Right ventricle myocardium superior (tissue), 1 donor: Measurements from ENCODE around the gene ADM5. TPM values are rescaled to one million over a fixed set of nuclear protein-coding genes. Genes with fewer than 3 reads are reported as not detected.
"Not testable (repeated sequence)": the region's sequence is repeated elsewhere in the genome, so short reads cannot be mapped to it uniquely, and the experiment has no call there.

Source experiments
- ATAC-seq: fragments of 200-7000 bp; cut with Tn5 transposase; one replicate; pipeline ENCODE4 v1.9.1; 2020; ENCODE audit warnings: mild to moderate bottlenecking; ENCODE audit not compliant: poor library complexity
- DNase-seq: peaks from one replicate; pipeline ENCODE4 v3.0.0-alpha.2; 2020
- intact Hi-C: fragments of 100-400 bp; cut with DNase I; formaldehyde crosslinking; loops from one replicate; pipeline ENCODE4 v1.11.2; 2022
- total RNA-seq: library from RNA; stranded (reverse); fragmentation: NEBNext Ultra II Directional; extraction: Animal tissue kit (Norgen Biotek cat#: 25700); gene quantifications from one replicate; pipeline ENCODE4 v1.2.1, GENCODE V29; 2021
- donor health status: DM: no; HTN: yes; CAD: no; lungs with severe emphysema.

ADM5 gene
- total RNA-seq, 1 donor from 2014 or later: 0.67 TPM

DNA sequence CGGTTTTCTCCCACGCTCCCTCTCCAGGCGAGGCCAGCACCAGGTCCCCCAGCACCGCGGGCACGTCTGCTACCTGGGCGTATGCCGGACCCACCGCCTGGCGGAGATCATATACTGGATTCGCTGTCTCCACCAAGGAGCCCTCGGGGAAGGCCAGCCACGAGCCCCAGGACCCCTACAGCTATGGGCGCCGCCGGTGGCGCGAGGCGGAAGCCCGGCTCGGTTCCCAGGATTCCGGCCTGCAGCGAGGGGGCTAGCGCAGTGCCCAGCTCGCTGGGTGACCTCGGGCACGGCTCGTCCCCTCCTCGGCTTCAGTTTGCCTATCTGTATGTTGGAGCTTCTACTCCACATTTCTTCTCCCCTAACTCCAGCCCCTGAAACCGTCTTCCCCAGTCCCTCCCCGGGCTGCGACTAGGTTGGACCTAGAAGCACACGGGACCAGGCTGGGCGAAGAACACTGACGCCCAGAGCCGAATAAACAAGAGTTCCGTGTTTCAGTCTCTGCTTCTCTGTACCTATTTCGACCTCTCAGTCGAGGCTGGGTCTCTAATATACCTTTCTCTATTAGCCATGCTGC is 773 bp downstream of the ADM5 start:
- intact Hi-C loops: no loop called here
- DNase-seq (no peak), ATAC-seq (peak; percentile 5)

DNA sequence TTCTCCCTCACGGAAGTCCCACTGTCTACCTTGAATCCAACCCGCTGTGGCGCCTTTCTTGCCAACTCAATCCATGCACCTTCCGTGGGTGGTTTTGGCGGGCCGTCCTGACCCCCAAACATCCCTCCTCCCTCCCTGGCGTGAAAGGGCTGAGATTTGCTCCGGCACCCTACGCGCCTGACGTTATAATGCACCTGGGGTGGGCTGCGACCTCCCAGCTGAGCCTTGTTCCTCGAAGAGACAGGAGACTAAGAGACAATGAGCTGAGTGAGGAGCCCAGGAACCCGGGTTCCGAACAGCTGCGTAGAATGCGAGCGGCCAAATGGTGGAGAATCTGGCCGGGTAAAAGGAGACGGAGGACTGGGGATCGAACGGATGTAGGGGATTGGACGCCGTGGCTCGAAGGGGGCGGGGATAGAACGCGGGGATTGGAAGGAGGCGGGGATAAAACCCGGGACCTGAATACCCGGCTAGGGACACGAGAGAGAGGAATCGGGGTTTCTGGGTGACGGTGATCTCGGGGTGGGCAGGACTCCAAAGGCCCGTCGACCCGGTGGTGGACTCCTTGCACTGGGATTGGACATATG is 1.4 kb downstream of the ADM5 start, which contains the start of gene CPT1C:
CPT1C (plus strand) TSS at position 461 of the 587 bp plus-strand sequence. CDS start 1,137 bp downstream, outside the sequence.
- peak; percentile 85 for ATAC-seq
- intact Hi-C loops: no loop called here
- peak; percentile 85 for DNase-seq

DNA sequence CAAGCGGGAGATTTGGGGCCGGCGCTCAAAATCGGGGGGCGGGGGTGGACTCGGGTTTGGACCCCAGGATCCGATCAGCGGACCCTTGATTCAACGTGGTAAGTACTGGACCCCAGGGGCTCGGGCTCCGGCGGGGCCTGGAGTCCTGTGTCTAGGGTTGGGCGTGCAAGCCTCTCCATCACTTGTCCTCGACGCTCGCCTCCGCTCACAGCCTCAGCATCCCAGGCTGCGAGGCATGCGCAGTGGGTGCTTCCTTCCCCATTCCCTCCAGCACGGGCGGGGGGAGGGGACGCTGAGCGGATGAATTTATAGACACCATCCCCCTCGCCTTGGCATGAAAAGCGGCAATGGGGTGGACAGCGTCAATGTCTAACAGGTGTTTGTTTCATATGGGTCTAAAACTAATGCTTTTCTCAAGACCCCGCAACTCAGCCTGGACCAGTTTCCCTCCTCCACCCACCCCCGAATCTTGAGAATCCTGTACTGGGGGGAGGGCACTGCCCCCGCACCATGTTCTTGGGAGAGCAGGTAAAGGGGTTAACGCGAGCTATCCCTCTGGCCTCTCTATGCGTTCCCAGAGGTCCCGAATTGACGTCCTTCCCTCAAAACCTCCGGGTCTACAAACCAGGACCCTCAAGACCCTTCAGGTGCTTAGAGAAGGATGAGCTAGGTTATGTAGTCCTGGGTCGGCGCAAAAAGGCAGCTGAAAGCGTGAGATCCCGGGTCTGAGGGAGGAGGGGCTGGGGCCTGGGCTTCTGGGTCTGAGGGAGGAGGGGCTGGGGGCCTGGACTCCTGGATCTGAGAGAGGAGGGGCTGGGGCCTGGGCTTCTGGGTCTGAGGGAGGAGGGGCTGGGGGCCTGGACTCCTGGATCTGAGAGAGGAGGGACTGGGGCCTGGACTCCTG is 2.1 kb downstream of the ADM5 start:
- peak; percentile 52 for ATAC-seq
- DNase-seq: peak; percentile 80
- intact Hi-C loops: no loop called here

DNA sequence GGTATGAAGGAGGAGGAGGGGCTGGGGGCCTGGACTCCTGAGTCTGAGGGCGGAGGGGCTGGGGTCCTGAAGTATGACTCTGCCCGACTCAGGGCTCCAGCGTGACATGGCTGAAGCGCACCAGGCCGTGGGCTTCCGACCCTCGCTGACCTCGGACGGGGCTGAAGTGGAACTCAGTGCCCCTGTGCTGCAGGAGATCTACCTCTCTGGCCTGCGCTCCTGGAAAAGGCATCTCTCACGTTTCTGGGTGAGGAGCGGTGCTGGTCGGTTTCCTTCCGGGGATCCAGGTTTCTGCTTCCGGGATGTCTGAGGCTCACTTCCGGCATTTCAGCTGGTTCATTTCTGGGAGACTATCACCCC is 2.7 kb downstream of the ADM5 start:
- DNase-seq (no peak), ATAC-seq (no peak)
- intact Hi-C loops: no loop called here

DNA sequence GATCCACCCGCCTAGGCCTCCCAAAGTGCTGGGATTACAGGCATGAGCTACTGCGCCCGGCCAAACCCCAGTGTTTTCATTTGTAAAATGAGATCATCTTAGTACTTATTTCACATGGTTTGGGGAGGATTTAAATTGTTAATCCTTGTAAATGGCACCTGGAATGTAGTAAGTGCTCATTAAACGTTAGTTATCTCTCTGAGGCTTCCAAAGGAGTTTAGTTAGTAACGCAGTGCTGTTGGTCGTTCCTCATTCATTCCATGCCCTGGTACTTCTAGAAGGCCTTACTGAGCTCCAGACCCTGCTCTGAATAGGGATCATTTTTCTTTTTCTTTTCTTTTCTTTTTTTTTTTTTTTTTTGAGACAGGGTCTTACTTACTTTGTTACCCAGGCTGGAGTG is 6.7 kb downstream of the ADM5 start:
- intact Hi-C loops: no loop called here
- no peak for DNase-seq
- ATAC-seq: no peak

DNA sequence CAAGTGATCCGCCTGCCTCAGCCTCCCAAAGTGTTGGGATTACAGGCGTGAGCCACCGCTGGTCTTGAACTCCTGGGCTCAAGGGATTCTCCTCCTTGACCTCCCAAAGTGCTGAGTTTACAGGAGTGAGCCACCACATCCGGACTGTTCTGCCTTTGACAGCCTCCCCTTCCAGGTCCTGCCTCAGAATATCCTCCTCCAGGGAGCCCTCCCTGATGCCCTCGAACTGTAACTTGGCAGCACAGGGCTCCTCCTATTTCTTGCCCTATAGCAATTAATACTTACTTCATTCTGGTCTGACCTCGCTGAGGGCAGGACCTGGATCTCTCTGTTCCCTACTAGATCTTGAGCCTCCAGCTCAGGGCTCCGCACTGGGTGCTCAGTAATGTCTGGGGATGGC is 7.5 kb downstream of the ADM5 start:
- ATAC-seq (no peak), DNase-seq (no peak)
- intact Hi-C loops: no loop called here

DNA sequence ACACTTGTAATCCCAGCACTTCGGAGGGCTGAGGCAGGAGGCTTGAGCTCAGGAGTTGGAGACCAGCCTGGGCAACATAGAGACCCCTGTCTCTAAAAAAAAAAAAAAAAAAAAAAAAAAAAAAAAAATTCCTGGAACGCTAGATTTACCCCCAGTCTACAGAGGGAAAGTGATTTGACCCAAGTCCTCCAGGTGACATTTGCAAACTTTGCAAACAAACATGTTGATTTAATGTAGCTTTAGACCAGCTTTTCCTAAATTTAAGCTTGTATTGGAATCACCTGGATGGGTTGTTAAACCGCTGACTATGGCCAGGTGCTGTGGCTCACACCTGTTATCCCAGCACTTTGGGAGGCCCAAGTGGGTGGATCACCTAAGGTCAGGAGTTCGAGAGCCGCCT is 10.0 kb downstream of the ADM5 start:
- no peak for DNase-seq
- ATAC-seq: no peak
- intact Hi-C loops: no loop called here

DNA sequence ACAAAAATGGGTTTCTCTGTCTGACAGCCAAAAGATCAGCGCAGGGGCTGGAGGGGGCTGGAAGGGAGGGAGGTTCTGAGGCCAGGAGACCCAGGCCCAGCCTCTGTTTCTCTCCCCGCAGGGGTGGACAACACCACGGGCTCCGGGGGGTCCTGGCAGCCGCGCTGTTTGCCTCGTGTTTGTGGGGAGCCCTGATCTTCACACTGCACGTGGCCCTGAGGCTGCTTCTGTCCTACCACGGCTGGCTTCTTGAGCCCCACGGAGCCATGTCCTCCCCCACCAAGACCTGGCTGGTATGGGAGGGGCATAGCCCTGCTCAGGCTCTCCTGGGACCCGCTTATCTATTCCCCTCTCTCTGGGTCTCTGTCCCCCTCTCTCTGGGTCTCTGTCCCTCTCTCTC is 11.2 kb downstream of the ADM5 start:
- intact Hi-C loops: no loop called here
- ATAC-seq (no peak), DNase-seq (no peak)

DNA sequence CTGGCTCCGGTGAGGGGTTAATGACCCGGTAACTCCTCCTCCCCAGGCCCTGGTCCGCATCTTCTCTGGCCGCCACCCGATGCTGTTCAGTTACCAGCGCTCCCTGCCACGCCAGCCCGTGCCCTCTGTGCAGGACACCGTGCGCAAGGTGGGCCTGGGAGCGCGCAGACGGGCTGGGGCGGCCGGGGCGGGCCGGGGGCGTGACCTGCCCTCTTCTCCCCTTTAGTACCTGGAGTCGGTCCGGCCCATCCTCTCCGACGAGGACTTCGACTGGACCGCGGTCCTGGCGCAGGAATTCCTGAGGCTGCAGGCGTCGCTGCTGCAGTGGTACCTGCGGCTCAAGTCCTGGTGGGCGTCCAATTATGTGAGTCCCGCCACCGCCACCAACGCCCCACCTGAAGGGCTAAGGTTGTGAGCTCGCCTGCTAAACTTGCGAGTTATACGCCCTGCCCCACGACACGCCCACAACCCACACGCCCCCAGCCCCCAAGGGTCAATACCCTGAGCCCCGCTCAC is 11.9 kb downstream of the ADM5 start:
- intact Hi-C loops: no loop called here
- DNase-seq (no peak), ATAC-seq (no peak)

DNA sequence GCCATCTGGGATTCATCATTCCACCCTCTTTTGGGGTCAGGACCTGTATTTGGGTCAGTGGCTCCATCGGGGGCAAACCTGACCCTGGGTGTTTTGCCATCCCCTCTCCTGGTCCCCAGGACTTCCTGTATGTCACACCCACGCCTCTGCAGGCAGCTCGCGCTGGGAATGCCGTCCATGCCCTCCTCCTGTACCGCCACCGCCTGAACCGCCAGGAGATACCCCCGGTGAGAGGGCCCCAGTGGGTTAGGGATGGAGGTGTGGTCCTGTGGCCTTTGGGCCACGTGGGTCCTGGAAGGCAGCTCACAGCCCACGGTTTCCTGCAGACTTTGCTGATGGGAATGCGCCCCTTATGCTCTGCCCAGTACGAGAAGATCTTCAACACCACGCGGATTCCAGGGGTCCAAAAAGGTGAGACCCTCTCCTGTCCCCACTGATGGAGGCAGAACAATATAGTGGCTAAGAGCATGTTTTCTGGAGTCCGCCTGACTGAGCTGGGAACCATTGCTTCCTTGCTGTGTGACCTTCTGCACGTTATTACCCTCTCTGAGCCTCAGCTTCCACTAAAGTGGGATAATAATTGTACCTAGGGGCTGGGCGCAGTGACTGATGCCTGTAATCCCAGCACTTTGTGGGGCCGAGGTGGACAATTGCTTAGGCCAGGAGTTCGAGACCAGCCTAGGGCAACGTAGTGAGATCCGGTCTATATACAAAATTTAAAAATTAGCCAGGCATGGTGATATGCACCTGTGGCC is 15.7 kb downstream of the ADM5 start:
- intact Hi-C loops: no loop called here
- DNase-seq (no peak), ATAC-seq (no peak)

DNA sequence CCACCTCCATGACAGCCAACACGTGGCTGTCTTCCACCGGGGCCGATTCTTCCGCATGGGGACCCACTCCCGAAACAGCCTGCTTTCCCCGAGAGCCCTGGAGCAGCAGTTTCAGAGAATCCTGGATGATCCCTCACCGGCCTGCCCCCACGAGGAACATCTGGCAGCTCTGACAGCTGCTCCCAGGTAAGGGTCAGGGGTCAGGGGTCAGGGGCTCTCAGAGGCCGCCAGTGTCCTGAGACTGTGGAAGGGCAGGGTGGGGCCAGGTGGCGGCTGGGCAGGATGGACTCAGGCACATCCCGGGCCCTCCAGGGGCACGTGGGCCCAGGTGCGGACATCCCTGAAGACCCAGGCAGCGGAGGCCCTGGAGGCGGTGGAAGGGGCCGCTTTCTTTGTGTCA is 16.5 kb downstream of the ADM5 start:
- no peak for DNase-seq
- intact Hi-C loops: no loop called here

DNA sequence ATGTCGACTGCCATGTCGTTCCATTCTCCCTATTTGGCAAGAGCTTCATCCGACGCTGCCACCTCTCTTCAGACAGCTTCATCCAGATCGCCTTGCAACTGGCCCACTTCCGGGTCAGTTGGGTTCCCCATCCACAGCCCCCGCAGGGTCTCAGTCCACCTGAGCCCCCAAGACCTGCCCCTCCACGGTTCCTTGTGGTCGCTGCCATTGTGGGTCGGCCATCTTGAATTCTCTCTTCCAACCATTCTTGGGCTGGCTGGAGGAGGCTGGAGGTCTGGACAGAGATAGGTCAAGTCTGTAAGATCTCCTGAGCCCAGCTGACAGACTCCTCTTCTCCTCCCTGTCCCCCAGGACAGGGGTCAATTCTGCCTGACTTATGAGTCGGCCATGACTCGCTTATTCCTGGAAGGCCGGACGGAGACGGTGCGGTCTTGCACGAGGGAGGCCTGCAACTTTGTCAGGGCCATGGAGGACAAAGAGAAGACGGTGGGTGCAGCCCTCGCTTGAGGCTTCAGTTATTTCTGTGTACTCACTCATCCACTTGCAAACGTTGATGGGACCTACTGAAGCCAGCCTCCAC is 21.1 kb downstream of the ADM5 start:
- DNase-seq (no peak), ATAC-seq (no peak)
- intact Hi-C loops: no loop called here

More for the DNA sequence above, 16.5 kb downstream of the ADM5 start:
- no peak for ATAC-seq

DNA sequence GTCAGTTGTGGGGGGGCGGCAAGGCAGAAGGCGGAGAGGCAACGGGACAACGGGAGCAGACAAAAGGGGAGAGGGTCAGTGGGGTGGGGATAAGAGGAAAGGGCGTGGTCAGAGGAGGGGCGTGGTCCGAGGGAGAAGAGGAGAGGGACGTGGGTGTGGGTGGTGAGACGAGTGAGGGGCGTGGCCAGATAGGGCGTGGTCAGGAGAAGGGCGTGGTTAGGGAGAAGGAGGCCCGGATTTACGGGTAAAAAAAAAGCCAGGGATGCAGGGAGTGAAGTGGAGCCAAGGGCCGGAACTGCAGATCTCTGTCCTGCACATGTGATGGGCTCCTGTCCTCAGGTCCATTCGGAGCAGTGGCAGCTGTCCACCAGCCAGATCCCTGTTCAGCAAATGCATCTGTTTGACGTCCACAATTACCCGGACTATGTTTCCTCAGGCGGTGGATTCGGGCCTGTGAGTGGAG is 23.0 kb downstream of the ADM5 start:
- intact Hi-C loops: no loop called here
- ATAC-seq (no peak), DNase-seq (peak; percentile 77)

DNA sequence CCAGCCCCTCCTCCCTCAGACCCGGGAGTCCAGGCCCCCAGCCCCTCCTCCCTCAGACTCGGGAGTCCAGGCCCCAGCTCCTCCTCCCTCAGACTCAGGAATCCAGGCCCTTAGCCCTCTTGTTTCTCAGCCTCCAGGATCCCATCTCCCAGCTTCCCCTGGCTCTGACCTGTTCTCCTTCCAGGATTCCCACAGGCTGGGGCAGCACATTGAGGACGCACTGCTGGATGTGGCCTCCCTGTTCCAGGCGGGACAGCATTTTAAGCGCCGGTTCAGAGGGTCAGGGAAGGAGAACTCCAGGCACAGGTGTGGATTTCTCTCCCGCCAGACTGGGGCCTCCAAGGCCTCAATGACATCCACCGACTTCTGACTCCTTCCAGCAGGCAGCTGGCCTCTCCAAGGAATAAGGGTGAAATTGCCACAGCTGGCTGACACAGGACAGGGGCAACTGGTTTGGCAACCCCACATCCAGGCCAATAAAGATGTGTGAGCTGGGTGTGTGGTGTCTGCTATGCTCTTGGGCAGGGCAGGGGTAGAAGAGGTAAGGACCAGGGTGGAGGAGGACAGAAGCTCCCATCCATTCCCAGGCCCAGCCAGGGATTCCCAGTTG is 23.9 kb downstream of the ADM5 start:
- DNase-seq (no peak), ATAC-seq (no peak)
- intact Hi-C loops: no loop called here

DNA sequence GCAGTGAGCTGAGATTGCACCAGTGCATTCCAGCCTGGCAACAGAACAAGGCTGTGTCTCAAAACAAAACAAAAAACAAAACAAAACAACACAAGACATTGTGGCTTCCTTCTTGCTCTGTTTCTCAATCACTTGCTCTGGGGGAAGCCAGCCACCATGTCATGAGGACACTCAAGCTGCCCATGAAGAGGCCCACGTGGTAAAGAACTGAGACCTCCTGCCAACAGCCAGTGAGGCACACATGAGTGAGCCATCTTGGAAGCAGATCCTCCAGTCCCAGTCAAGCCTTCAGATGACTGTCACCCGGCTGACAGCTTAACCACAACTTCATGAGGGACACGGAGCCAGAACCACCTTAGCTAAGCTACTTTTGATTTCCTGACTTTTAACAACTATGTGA is 26.8 kb downstream of the ADM5 start:
- intact Hi-C loops: no loop called here
- ATAC-seq (no peak), DNase-seq (no peak)

DNA sequence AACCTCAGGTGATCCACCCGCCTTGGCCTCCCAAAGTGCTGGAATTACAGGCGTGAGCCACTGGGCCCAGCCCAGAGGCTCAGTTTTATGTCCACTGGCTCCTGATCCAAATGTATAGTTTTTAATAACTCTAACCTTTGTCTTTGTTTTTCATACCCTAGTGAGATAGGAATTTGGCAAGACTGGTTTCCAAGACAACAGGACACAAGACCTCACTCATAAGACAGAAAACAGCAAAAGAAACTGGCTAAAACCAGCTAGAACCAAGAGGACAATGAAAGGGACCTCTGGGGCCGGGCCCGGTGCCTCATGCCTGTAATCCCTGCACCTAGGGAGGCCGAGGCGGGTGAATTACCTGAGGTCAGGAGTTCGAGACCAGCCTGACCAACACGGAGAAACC is 29.1 kb downstream of the ADM5 start:
- ATAC-seq (no peak), DNase-seq (no peak)
- intact Hi-C loops: no loop called here

DNA sequence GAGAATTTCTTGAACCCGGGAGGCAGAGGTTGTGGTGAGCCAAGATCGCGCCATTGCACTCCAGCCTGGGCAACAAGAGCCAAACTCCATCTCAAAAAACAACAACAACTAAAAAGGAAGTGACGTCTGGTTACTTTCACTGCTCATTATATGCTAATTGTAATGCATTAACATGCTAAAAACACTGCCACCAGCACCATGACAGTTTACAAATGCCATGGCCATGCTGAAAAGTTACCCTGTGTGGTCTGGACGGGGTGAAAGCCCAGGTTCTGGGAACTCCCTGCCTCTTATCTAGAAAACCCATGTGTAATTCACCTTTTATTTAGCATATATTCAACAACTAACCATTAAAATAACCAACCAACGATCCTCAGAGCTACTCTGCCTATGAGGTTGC is 29.6 kb downstream of the ADM5 start:
- no peak for ATAC-seq
- DNase-seq: no peak
- intact Hi-C loops: no loop called here

DNA sequence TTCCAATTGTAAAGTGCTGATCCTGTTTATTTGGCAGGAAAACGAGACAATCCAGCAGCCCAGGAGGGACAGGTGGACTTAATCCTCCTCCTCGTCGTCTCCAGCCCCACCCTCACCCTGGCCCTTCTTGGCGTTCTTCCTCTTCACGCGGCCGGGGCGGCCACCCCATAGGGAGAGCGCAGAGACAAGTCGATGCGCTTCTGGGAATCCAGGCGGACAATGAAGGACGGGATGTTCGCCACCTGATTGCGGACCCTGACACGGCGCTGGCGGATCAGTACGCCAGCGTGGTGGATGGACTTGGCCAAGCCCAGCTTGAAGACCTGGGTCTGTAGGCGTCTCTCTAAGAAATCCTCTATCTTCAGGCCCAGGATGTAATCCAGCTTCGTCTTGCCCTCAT is 30.0 kb downstream of the ADM5 start:
- ATAC-seq, DNase-seq, intact Hi-C loops: not testable (repeated sequence)
